ENCODE data around the gene BTN3A1.

BTN3A1 gene

GRCh38 chr6:26392932-26393636 is 9.0 kb upstream of the BTN3A1 start (continued):
- TF ChIP-seq ZNF423 (tag by site-specific recombination; IDR thresholded peaks at IDR 0.05) (no peak), ZNF121 (tag by site-specific recombination; IDR thresholded peaks at IDR 0.05) (no peak), ZNF280C (tag by site-specific recombination; IDR thresholded peaks at IDR 0.05) (no peak), GLI4 (tag by site-specific recombination; IDR thresholded peaks at IDR 0.05) (no peak), ZNF843 (tag by site-specific recombination; IDR thresholded peaks at IDR 0.05) (no peak), ZNF596 (tag by site-specific recombination; IDR thresholded peaks at IDR 0.05) (no peak)
- TF ChIP-seq, protein P1, sequence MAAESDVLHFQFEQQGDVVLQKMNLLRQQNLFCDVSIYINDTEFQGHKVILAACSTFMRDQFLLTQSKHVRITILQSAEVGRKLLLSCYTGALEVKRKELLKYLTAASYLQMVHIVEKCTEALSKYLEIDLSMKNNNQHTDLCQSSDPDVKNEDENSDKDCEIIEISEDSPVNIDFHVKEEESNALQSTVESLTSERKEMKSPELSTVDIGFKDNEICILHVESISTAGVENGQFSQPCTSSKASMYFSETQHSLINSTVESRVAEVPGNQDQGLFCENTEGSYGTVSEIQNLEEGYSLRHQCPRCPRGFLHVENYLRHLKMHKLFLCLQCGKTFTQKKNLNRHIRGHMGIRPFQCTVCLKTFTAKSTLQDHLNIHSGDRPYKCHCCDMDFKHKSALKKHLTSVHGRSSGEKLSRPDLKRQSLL (tag by site-specific recombination; IDR thresholded peaks at IDR 0.05) = no peak

DNA sequence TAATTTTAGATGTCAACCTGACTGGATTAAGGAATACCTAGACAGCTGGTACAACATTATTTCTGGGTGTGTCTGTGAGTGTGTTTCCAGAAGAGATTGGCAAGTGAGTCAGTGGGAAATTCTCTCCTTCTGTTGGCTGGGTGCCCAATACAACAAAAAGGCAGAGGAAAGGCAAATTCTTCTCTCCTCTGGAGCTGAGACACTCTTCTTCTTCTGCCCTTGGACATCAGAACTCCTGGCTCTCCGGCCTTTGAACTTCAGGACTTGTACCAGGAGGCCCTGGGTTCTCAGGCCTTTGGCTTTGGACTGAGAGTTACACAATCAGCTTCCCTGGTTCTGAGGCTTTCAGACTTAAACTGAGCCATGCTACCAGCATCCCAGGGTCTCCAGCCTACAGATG is 7.8 kb upstream of the BTN3A1 start:
- H3K27ac ChIP-seq (ENCODE audit: extremely low read depth, low read depth, low read length) = no peak overlapping the region
- 0 out of 2 replicates have a peak, but pooled peaks have one; percentile 41 for TF ChIP-seq KLF10 (tag by site-specific recombination; IDR thresholded peaks at IDR 0.05)
- peak; percentile 21; the same call in 1 of the 2 replicates for TF ChIP-seq PRDM1 (tag by site-specific recombination; IDR thresholded peaks at IDR 0.05)
- TF ChIP-seq BCL6B (tag by site-specific recombination; IDR thresholded peaks at IDR 0.05) = peak; percentile 90
- TF ChIP-seq, protein P2, sequence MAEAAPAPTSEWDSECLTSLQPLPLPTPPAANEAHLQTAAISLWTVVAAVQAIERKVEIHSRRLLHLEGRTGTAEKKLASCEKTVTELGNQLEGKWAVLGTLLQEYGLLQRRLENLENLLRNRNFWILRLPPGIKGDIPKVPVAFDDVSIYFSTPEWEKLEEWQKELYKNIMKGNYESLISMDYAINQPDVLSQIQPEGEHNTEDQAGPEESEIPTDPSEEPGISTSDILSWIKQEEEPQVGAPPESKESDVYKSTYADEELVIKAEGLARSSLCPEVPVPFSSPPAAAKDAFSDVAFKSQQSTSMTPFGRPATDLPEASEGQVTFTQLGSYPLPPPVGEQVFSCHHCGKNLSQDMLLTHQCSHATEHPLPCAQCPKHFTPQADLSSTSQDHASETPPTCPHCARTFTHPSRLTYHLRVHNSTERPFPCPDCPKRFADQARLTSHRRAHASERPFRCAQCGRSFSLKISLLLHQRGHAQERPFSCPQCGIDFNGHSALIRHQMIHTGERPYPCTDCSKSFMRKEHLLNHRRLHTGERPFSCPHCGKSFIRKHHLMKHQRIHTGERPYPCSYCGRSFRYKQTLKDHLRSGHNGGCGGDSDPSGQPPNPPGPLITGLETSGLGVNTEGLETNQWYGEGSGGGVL (tag by site-specific recombination; IDR thresholded peaks at IDR 0.05) = no peak
- no peak for TF ChIP-seq ZNF311 (tag by site-specific recombination; IDR thresholded peaks at IDR 0.05; ENCODE audit: borderline replicate concordance)
- TF ChIP-seq FEZF1 (tag by site-specific recombination; IDR thresholded peaks at IDR 0.05) = peak; percentile 77
- no peaks in the 10 kb centered on the region for H3K9me3 ChIP-seq (ENCODE audit: control insufficient read depth, insufficient read depth, low read depth, low read length)
- no peak overlapping the region for H3K4me3 ChIP-seq (ENCODE audit: low read depth, low read length)
- H3K4me1 ChIP-seq (ENCODE audit: control insufficient read depth, insufficient read depth, low read length) = peaks cover 7% of the 10 kb centered on the region
- ChIA-PET CTCF (interaction anchor here (0.6 to 1.8 kb wide), 4 partner anchors 53 to 201 kb away, joined by 3 to 5 read pairs (median 3); no protein-coding TSS in a partner anchor), POLR2A (no interaction called here)
- peaks cover 11 to 43% of the 10 kb centered on the region in 2 experiments for H3K36me3 ChIP-seq (ENCODE audit: control insufficient read depth in 2 of 2, insufficient read depth in 1 of 2, low read length in 2 of 2)

DNA sequence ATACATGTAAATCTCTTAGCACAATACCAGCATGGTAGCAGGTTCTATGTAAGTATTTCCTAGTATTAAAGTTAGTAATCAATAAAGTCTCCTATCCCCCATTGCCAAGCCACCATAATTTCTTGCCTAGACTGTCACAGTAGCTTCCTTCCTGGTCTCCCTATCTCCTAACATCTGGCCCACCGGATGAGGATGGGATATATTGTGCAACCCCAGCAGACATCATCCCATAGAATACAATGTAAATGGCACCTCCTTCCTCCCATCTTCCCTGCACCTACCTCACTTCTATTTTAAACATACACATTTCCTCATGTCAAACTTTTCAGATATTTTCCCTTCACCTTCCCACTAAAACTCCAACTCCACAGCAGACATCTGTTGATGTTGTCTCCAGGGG is 3.5 kb upstream of the BTN3A1 start:
- POLR2A ChIA-PET = no interaction called here
- Histone ChIP-seq H3K4me1 (ENCODE audit: control insufficient read depth, insufficient read depth, low read length) (peaks cover 7% of the 10 kb centered on the region), H3K36me3 (ENCODE audit: control insufficient read depth in 2 of 2, insufficient read depth in 1 of 2, low read length in 2 of 2) (peaks cover 0 to under 1% of the 10 kb centered on the region in 2 experiments; a peak in 2 of 3 replicates), H3K27ac (ENCODE audit: extremely low read depth, low read depth, low read length) (no peak overlapping the region), H3K9me3 (ENCODE audit: control insufficient read depth, insufficient read depth, low read depth, low read length) (no peaks in the 10 kb centered on the region), H3K4me3 (ENCODE audit: low read depth, low read length) (no peak overlapping the region)
- CTCF ChIA-PET = no interaction called here
- TF ChIP-seq ZBTB7A (tag by site-specific recombination; IDR thresholded peaks at IDR 0.05; ENCODE audit: low read depth) (no peak), IKZF3 (tag by site-specific recombination; IDR thresholded peaks at IDR 0.05) (no peak), ZNF560 (tag by site-specific recombination; IDR thresholded peaks at IDR 0.05; ENCODE audit: borderline replicate concordance) (no peak), ZNF488 (tag by site-specific recombination; IDR thresholded peaks at IDR 0.05) (no peak), ZNF416 (tag by site-specific recombination; IDR thresholded peaks at IDR 0.05) (no peak), ZBTB17 (tag by site-specific recombination; IDR thresholded peaks at IDR 0.05) (no peak), ZNF768 (tag by site-specific recombination; IDR thresholded peaks at IDR 0.05) (no peak), GFI1B (tag by site-specific recombination; IDR thresholded peaks at IDR 0.05) (no peak)
- TF ChIP-seq, protein P3, sequence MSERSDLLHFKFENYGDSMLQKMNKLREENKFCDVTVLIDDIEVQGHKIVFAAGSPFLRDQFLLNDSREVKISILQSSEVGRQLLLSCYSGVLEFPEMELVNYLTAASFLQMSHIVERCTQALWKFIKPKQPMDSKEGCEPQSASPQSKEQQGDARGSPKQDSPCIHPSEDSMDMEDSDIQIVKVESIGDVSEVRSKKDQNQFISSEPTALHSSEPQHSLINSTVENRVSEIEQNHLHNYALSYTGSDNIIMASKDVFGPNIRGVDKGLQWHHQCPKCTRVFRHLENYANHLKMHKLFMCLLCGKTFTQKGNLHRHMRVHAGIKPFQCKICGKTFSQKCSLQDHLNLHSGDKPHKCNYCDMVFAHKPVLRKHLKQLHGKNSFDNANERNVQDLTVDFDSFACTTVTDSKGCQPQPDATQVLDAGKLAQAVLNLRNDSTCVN (tag by site-specific recombination; optimal IDR thresholded peaks at IDR 0.05) = no peak
- TF ChIP-seq, protein P4, sequence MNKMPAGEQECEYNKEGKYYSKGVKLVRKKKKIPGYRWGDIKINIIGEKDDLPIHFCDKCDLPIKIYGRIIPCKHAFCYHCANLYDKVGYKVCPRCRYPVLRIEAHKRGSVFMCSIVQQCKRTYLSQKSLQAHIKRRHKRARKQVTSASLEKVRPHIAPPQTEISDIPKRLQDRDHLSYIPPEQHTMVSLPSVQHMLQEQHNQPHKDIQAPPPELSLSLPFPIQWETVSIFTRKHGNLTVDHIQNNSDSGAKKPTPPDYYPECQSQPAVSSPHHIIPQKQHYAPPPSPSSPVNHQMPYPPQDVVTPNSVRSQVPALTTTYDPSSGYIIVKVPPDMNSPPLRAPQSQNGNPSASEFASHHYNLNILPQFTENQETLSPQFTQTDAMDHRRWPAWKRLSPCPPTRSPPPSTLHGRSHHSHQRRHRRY (tag by site-specific recombination; IDR thresholded peaks at IDR 0.05) = no peak
